NCI-H226 (cell line): ENCODE measurements around the gene ADARB2.

Experiments
- DNase-seq: peaks from one replicate; pipeline ENCODE4 v3.0.0-alpha.2; 2015

ADARB2 gene

GRCh38 chr10:1190791-1191490 lies 546.4 kb downstream of the ADARB2 start:
- DNase-seq, result no peak

- no peak for DNase-seq
These were observed 547.3 kb downstream of the ADARB2 start for GRCh38 chr10:1190052-1190395.

- DNase-seq, result no peak
These were observed 547.9 kb downstream of the ADARB2 start for GRCh38 chr10:1189166-1190051.

GRCh38 chr10:1188558-1189135 lies 548.7 kb downstream of the ADARB2 start:
- no peak for DNase-seq

GRCh38 chr10:1187855-1188557 lies 549.3 kb downstream of the ADARB2 start:
- DNase-seq, result no peak

GRCh38 chr10:1187151-1187854 lies 550.0 kb downstream of the ADARB2 start:
- DNase-seq, result no peak

GRCh38 chr10:1186683-1186990 lies 550.7 kb downstream of the ADARB2 start:
- DNase-seq, result no peak

- no peak for DNase-seq
These were observed 551.2 kb downstream of the ADARB2 start for GRCh38 chr10:1185911-1186682.

- no peak for DNase-seq
These were observed 552.5 kb downstream of the ADARB2 start for GRCh38 chr10:1184541-1185430.

- DNase-seq, result no peak
These were observed 553.6 kb downstream of the ADARB2 start for GRCh38 chr10:1183701-1184100.

- DNase-seq, result no peak
These were observed 554.3 kb downstream of the ADARB2 start for GRCh38 chr10:1183033-1183396.

- no peak for DNase-seq
These were observed 554.9 kb downstream of the ADARB2 start for GRCh38 chr10:1182280-1183032.

- DNase-seq, result no peak
These were observed 556.5 kb downstream of the ADARB2 start for GRCh38 chr10:1180836-1181235.

GRCh38 chr10:1180071-1180730 lies 557.1 kb downstream of the ADARB2 start:
- no peak for DNase-seq

GRCh38 chr10:1179346-1180070 lies 557.8 kb downstream of the ADARB2 start:
- DNase-seq, result no peak

GRCh38 chr10:1178506-1178905 lies 558.8 kb downstream of the ADARB2 start:
- no peak for DNase-seq

GRCh38 chr10:1177936-1178335 lies 559.4 kb downstream of the ADARB2 start:
- DNase-seq, result no peak

- no peak for DNase-seq
These were observed 561.3 kb downstream of the ADARB2 start for GRCh38 chr10:1175956-1176565.

GRCh38 chr10:1174022-1174421 lies 563.3 kb downstream of the ADARB2 start:
- DNase-seq, result no peak
